WTC11 (cell line): ENCODE data around the gene STT3B. TPM values are rescaled to one million over a fixed set of nuclear protein-coding genes. Genes with fewer than 3 reads are reported as not detected.

ENCODE experiments used
- ATAC-seq: fragments of 200-7000 bp; cut with Tn5 transposase; 2 replicates; pipeline ENCODE4 v1.10.0; 2021; ENCODE audit warnings: mild to moderate bottlenecking, moderate library complexity
- CTCF ChIA-PET: fragments of 300-600 bp; sonication (Branson Sonifier 250); formaldehyde crosslinking; loops from one replicate; lab custom pipeline; 2021; ENCODE audit warnings: antibody characterized with exemption; lab: Charles Lee
- POLR2A ChIA-PET: fragments of 350-600 bp; sonication (Branson Sonifier 250); formaldehyde crosslinking; loops from one replicate; lab custom pipeline; 2021; ENCODE audit warnings: antibody characterized with exemption; lab: Charles Lee
- DNase-seq: peaks from one replicate; pipeline ENCODE4 v3.0.0; 2021; ENCODE audit warnings: low spot score
- H3K27ac Mint-ChIP-seq: 2 replicates; pipeline ENCODE4 v1.8.0; 2021; ENCODE audit warnings: mixed read lengths
- H3K27me3 Mint-ChIP-seq: 2 replicates; pipeline ENCODE4 v1.8.0; 2021; ENCODE audit warnings: low read depth, mild to moderate bottlenecking, moderate library complexity, mixed read lengths
- H3K36me3 Mint-ChIP-seq: 2 replicates; pipeline ENCODE4 v1.8.0; 2021; ENCODE audit warnings: mixed read lengths
- H3K4me1 Mint-ChIP-seq: 2 replicates; pipeline ENCODE4 v1.8.0; 2022; ENCODE audit warnings: mixed read lengths
- H3K4me3 Mint-ChIP-seq: 2 replicates; pipeline ENCODE4 v1.8.0; 2021; ENCODE audit warnings: mild to moderate bottlenecking, moderate library complexity, mixed read lengths
- H3K9me3 Mint-ChIP-seq: 2 replicates; pipeline ENCODE4 v1.8.0; 2021; ENCODE audit warnings: mixed read lengths
- ATF2 ChIP-seq: sonication (generic); formaldehyde crosslinking; IDR thresholded peaks from 2 replicates; pipeline ENCODE4 v1.8.1; 2022; ENCODE audit warnings: low read depth, missing genetic modification reagents, borderline replicate concordance
- ATF6 ChIP-seq: sonication (generic); formaldehyde crosslinking; IDR thresholded peaks from 2 replicates; pipeline ENCODE4 v1.8.1; 2023; ENCODE audit warnings: mild to moderate bottlenecking, missing genetic modification reagents
- CREM ChIP-seq: sonication (generic); formaldehyde crosslinking; IDR thresholded peaks from 2 replicates; pipeline ENCODE4 v1.8.1; 2022; ENCODE audit warnings: mild to moderate bottlenecking, missing genetic modification reagents, moderate library complexity
- E2F4 ChIP-seq: sonication (generic); formaldehyde crosslinking; IDR thresholded peaks from 2 replicates; pipeline ENCODE4 v1.8.1; 2022; ENCODE audit warnings: low read depth, mild to moderate bottlenecking, moderate library complexity, missing genetic modification reagents, borderline replicate concordance
- ERG ChIP-seq: fragments of 250-450 bp; sonication (Bioruptor Pico); IDR thresholded peaks from 2 replicates; pipeline ENCODE4 v1.8.0; 2021; ENCODE audit warnings: mild to moderate bottlenecking
- GABPB1 ChIP-seq: sonication (generic); formaldehyde crosslinking; IDR thresholded peaks from 2 replicates; pipeline ENCODE4 v1.8.1; 2023; ENCODE audit warnings: mild to moderate bottlenecking, missing genetic modification reagents
- GTF2I ChIP-seq: fragments of 250-450 bp; sonication (Bioruptor Pico); conservative IDR thresholded peaks from 2 replicates; pipeline ENCODE4 v1.4.0; 2021; ENCODE audit warnings: mild to moderate bottlenecking
- HMGXB4 ChIP-seq: sonication (generic); formaldehyde crosslinking; IDR thresholded peaks from 2 replicates; pipeline ENCODE4 v1.8.1; 2023; ENCODE audit warnings: mild to moderate bottlenecking, moderate library complexity, missing genetic modification reagents
- JUN ChIP-seq: sonication (generic); formaldehyde crosslinking; IDR thresholded peaks from 2 replicates; pipeline ENCODE4 v1.8.0; 2023; ENCODE audit warnings: mild to moderate bottlenecking, missing genetic modification reagents
- NR1H2 ChIP-seq: sonication (generic); formaldehyde crosslinking; IDR thresholded peaks from 2 replicates; pipeline ENCODE4 v1.9.0; 2021; ENCODE audit warnings: mild to moderate bottlenecking, moderate library complexity, missing genetic modification reagents
- PREB ChIP-seq: sonication (generic); formaldehyde crosslinking; IDR thresholded peaks from 2 replicates; pipeline ENCODE4 v1.8.1; 2022; ENCODE audit warnings: mild to moderate bottlenecking, missing genetic modification reagents, moderate library complexity, borderline replicate concordance
- RELA ChIP-seq: sonication (generic); formaldehyde crosslinking; IDR thresholded peaks from 2 replicates; pipeline ENCODE4 v1.8.1; 2022; ENCODE audit warnings: missing genetic modification reagents, mild to moderate bottlenecking, borderline replicate concordance
- SMAD3 ChIP-seq: sonication (generic); formaldehyde crosslinking; IDR thresholded peaks from 2 replicates; pipeline ENCODE4 v1.8.0; 2022; ENCODE audit warnings: missing genetic modification reagents, mild to moderate bottlenecking, borderline replicate concordance
- SMAD4 ChIP-seq: sonication (generic); formaldehyde crosslinking; IDR thresholded peaks from 2 replicates; pipeline ENCODE4 v1.8.0; 2022; ENCODE audit warnings: mild to moderate bottlenecking, missing genetic modification reagents
- SP1 ChIP-seq: sonication (generic); formaldehyde crosslinking; conservative IDR thresholded peaks from 2 replicates; pipeline ENCODE4 v1.8.1; 2022; ENCODE audit warnings: missing genetic modification reagents
- USF1 ChIP-seq: sonication (generic); formaldehyde crosslinking; IDR thresholded peaks from 2 replicates; pipeline ENCODE4 v1.8.0; 2022; ENCODE audit warnings: mild to moderate bottlenecking, missing genetic modification reagents
- ZNF121 ChIP-seq: sonication (generic); formaldehyde crosslinking; IDR thresholded peaks from 2 replicates; pipeline ENCODE4 v1.8.0; 2023; ENCODE audit warnings: missing genetic modification reagents
- ZNF232 ChIP-seq: sonication (generic); formaldehyde crosslinking; IDR thresholded peaks from 2 replicates; pipeline ENCODE4 v1.8.0; 2022; ENCODE audit warnings: mild to moderate bottlenecking, missing genetic modification reagents
- ZNF425 ChIP-seq: fragments of 250-450 bp; sonication (Bioruptor Pico); conservative IDR thresholded peaks from 2 replicates; pipeline ENCODE4 v1.9.0; 2021; ENCODE audit warnings: mild to moderate bottlenecking
- total RNA-seq: library from RNA; stranded (reverse); gene quantifications from 3 replicates; pipeline ENCODE4 v1.2.3, GENCODE V29; 2021

Gene STT3B
- total RNA-seq, 1 experiment from 2014 or later, result 103 TPM

GRCh38 chr3:31670722-31671121 lies 138.0 kb downstream of the STT3B start:
- H3K4me1 Mint-ChIP-seq, result peaks cover 16% of the 10 kb centered on the region; the same call in 1 of the 2 replicates
- no peaks in the 10 kb centered on the region for H3K27me3 Mint-ChIP-seq
- no peak overlapping the region; the same call in 1 of the 2 replicates for H3K27ac Mint-ChIP-seq
- no peak for DNase-seq
- ATAC-seq, result no peak
- ChIA-PET POLR2A (no interaction called here), CTCF (no interaction called here)
- H3K4me3 Mint-ChIP-seq, result no peak overlapping the region
- H3K9me3 Mint-ChIP-seq, result 0 out of 2 replicates have a peak, but pooled peaks cover 6% of the 10 kb centered on the region
- TF ChIP-seq GTF2I (CRISPR knock-in tag), result no peak
- no peak for TF ChIP-seq CREM (CRISPR knock-in tag)
- TF ChIP-seq ZNF232, result no peak
- TF ChIP-seq PREB (CRISPR knock-in tag), result no peak
- no peak for TF ChIP-seq SMAD3
- no peak for TF ChIP-seq SMAD4 (CRISPR knock-in tag)
- no peak for TF ChIP-seq RELA (CRISPR knock-in tag)
- TF ChIP-seq SP1 (CRISPR knock-in tag), result no peak
- no peak for TF ChIP-seq ZNF121
- TF ChIP-seq GABPB1 (CRISPR knock-in tag), result no peak
- TF ChIP-seq ATF2 (CRISPR knock-in tag), result no peak
- TF ChIP-seq ZNF425 (CRISPR knock-in tag), result no peak
- no peak for TF ChIP-seq JUN (CRISPR knock-in tag)
- no peak for TF ChIP-seq HMGXB4 (CRISPR knock-in tag)
- no peak for TF ChIP-seq NR1H2 (CRISPR knock-in tag)
- peaks cover 34% of the 10 kb centered on the region for H3K36me3 Mint-ChIP-seq

- CTCF ChIA-PET, result no interaction called here
- Mint-ChIP-seq H3K4me3 (no peak overlapping the region), H3K36me3 (peaks cover 37% of the 10 kb centered on the region), H3K27me3 (no peaks in the 10 kb centered on the region), H3K27ac (no peak overlapping the region), H3K4me1 (peaks cover 16% of the 10 kb centered on the region; the same call in 1 of the 2 replicates), H3K9me3 (0 out of 2 replicates have a peak, but pooled peaks cover 6% of the 10 kb centered on the region)
- POLR2A ChIA-PET, result interaction anchor here (0.7 kb wide), 1 partner anchor 35 kb away, joined by 3 read pairs; no protein-coding TSS in a partner anchor
- DNase-seq (no peak), ATAC-seq (no peak)
- TF ChIP-seq ATF6 (no peak), ERG (CRISPR knock-in tag) (no peak), E2F4 (no peak), USF1 (CRISPR knock-in tag) (no peak), ZNF121 (no peak), HMGXB4 (CRISPR knock-in tag) (no peak), SMAD4 (CRISPR knock-in tag) (no peak)
These were observed 138.7 kb downstream of the STT3B start for GRCh38 chr3:31671451-31671850.
